Left cardiac atrium (tissue), 4 donors: ENCODE data around the gene COMMD6. TPM values are rescaled to one million over a fixed set of nuclear protein-coding genes. Genes with fewer than 3 reads are reported as not detected.

ENCODE experiments used
- ATAC-seq, 2 donors: fragments of 200-7000 bp; cut with Tn5 transposase; one replicate each; pipeline ENCODE4 v1.9.1; 2020; ENCODE audit warnings: mild to moderate bottlenecking in 2 of 2, moderate library complexity in 2 of 2
- DNase-seq: peaks from one replicate; pipeline ENCODE4 v3.0.0-alpha.2; 2020
- intact Hi-C, 2 donors: fragments of 100-400 bp; cut with DNase I; formaldehyde crosslinking; loops; one replicate each; pipeline versions ENCODE4 v1.14.1 to v1.15.1; 2022 to 2023
- total RNA-seq, 2 donors: library from RNA; stranded (reverse); fragmentation: NEBNext Ultra II Directional; extraction: Animal tissue kit (Norgen Biotek cat#: 25700); gene quantifications; one replicate each; pipeline ENCODE4 v1.2.1, GENCODE V29; 2021
- donor health status: DM: no; HTN: yes; CAD: no.
- donor health status: DM: no; HTN: yes; CAD: no; lungs with severe emphysema.
- donor health status: DM: yes; HTN: yes; CAD: no.
- donor health status: Dilated cardiomyopathy.

The COMMD6 gene
- total RNA-seq, 2 donors from 2014 or later, result 118 to 133 TPM

- intact Hi-C loops, result loop anchor here (5.0 to 10.0 kb wide), 2 partner anchors 48 to 115 kb away; partner anchors contain the start of gene COMMD6 (in 1 of the 2)
- no peak for DNase-seq
- peak in 1 of 2 donors; percentile 35 for ATAC-seq
Observed at GRCh38 chr13:75489502-75490263, 48.0 kb downstream of the COMMD6 start.

GRCh38 chr13:75486146-75487062, 51.2 kb downstream of the COMMD6 start:
- intact Hi-C loops, result loop anchor here (5.0 to 10.0 kb wide), 2 partner anchors 51 to 112 kb away; partner anchors contain the start of gene COMMD6 (in 1 of the 2)
- DNase-seq, result no peak
- ATAC-seq, result no peak

GRCh38 chr13:75485286-75486062, 52.2 kb downstream of the COMMD6 start:
- DNase-seq, result no peak
- ATAC-seq, result no peak
- intact Hi-C loops, result loop anchor here (5.0 to 10.0 kb wide), 2 partner anchors 52 to 111 kb away; partner anchors contain the start of gene COMMD6 (in 1 of the 2)

- intact Hi-C loops, result loop anchor here (5.0 to 10.0 kb wide), 2 partner anchors 108 to 110 kb away; no protein-coding TSS in a partner anchor
- no peak for DNase-seq
- no peak for ATAC-seq
Observed at GRCh38 chr13:75482820-75483079, 54.9 kb downstream of the COMMD6 start.

- ATAC-seq, result peak; percentile 84 to 91
Observed at GRCh38 chr13:75482070-75482819, 55.4 kb downstream of the COMMD6 start, which contains the start of gene TBC1D4. Gene TBC1D4, minus strand, starts transcription at chr13:75482169. Its CDS starts 402 bp downstream, at chr13:75481767.

GRCh38 chr13:75481176-75482069, 56.2 kb downstream of the COMMD6 start:
- ATAC-seq, result peak; percentile 48 to 65
- peak; percentile 41 for DNase-seq
- intact Hi-C loops, result loop anchor here (5.0 to 10.0 kb wide), 2 partner anchors 107 to 109 kb away; no protein-coding TSS in a partner anchor

More at GRCh38 chr13:75482070-75482819, 55.4 kb downstream of the COMMD6 start, which contains the start of gene TBC1D4:
- intact Hi-C loops, result loop anchor here (5.0 to 10.0 kb wide), 2 partner anchors 107 to 110 kb away; no protein-coding TSS in a partner anchor
- peak; percentile 89 for DNase-seq

- intact Hi-C loops, result loop anchor here (5.0 to 10.0 kb wide), 2 partner anchors 106 to 108 kb away; no protein-coding TSS in a partner anchor
- DNase-seq (peak; percentile 56), ATAC-seq (peak; percentile 21 to 27)
Observed at GRCh38 chr13:75480671-75481175, 56.9 kb downstream of the COMMD6 start.

- ATAC-seq (no peak), DNase-seq (no peak)
- intact Hi-C loops, result no loop called here
Observed at GRCh38 chr13:75479102-75479740, 58.4 kb downstream of the COMMD6 start.

GRCh38 chr13:75478659-75479058, 59.0 kb downstream of the COMMD6 start:
- ATAC-seq (no peak), DNase-seq (no peak)
- intact Hi-C loops, result no loop called here

Other genes with a start within 250 kb of the COMMD6 start
- 10 to 100 TPM; 47.7 to 54.2 TPM for gene TBC1D4, start 55.7 kb downstream of the COMMD6 start, total RNA-seq
- gene UCHL3, start 11.9 kb upstream of the COMMD6 start, total RNA-seq, result 10 to 100 TPM; 21.5 to 26.1 TPM
- gene LMO7, start 98.5 kb upstream of the COMMD6 start, total RNA-seq, result 100 to 1,000 TPM; 262 to 273 TPM